GM18907 (cell line): ENCODE data around the gene RTF1.
"Not testable (repeated sequence)": the region's sequence is repeated elsewhere in the genome, so short reads cannot be mapped to it uniquely, and the experiment has no call there.

Experiments used
- ATAC-seq: cut with Tn5 transposase; IDR thresholded peaks from one replicate; pipeline ENCODE4 v1.9.1; 2021; ENCODE audit warnings: mild to moderate bottlenecking, moderate library complexity; ENCODE audit not compliant: unreplicated experiment

Gene RTF1

DNA sequence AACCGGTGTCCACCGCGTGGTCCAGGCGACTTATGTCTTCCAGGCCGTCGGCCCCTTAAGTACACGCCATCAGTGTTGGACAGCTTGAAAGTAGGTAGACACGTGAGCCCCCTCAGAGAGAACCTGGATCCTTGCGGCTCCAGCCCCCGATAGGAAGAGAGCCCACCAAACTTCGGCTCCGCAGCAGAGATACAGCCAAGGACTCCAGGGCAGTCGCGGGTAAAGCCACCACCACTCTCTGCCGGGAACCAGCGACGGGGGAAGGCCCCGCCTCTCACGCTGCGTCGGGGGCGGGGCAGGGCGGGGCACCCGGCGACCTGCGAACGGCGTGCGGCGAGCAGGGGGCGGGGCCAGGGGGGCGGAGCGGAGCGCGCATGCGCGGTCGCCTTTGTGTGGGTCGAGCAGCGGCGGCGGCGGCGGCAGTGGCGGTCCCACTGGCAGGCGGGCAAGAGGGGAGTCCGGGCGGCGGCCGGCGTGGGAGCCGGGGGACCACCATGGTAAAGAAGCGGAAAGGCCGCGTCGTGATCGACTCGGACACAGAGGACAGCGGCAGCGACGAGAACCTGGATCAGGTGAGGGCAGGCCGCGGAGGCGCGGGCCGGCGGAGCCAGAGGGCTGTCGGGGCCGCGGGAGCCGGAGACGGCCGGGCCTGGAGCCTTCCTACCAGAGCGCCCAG, at the start of gene RTF1:
Gene RTF1, plus strand, starts transcription at position 354 of the 676 bp plus-strand sequence. Its CDS starts 21 bp downstream, at position 375.
- peak; percentile 84 for ATAC-seq

DNA sequence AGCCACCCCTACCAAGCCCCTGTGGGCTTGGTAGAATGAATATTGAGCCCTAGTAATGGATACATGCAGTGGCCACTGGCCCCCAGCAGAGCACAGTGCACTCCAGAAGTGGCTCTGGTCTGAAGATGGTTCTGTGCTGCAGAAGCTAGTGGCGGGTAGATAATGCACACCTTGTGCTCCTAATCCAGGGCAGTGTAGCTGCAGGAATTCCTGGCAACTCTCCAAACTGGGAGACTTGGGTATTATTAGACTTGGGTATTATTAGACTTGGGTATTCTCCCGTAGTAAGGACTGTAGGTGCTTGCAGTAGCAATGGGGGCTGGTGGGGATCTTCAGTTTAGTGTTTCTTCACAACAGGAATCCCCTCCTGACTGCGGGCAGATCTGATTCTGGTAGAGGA, 49.5 kb upstream of the RTF1 start:
- ATAC-seq = no peak

DNA sequence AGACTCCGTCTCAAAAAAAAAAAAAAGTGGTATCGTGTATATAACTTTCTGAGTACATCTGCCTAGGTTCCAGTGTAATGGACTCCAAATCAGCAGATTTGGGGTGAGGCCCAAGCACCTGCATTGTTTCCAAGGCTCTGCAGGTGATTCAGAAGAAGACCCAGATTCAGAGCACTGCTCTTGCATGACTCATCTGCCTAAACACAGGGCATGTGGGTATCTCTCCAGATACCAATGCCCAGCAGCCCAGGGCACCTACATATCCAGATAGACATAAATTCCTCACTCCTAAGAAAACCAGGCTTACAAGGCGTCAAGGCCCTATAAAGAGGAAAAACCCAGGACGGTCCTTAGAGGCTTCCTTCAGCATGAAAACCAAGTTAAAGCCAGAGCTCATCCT, 38.9 kb upstream of the RTF1 start:
- no peak for ATAC-seq

DNA sequence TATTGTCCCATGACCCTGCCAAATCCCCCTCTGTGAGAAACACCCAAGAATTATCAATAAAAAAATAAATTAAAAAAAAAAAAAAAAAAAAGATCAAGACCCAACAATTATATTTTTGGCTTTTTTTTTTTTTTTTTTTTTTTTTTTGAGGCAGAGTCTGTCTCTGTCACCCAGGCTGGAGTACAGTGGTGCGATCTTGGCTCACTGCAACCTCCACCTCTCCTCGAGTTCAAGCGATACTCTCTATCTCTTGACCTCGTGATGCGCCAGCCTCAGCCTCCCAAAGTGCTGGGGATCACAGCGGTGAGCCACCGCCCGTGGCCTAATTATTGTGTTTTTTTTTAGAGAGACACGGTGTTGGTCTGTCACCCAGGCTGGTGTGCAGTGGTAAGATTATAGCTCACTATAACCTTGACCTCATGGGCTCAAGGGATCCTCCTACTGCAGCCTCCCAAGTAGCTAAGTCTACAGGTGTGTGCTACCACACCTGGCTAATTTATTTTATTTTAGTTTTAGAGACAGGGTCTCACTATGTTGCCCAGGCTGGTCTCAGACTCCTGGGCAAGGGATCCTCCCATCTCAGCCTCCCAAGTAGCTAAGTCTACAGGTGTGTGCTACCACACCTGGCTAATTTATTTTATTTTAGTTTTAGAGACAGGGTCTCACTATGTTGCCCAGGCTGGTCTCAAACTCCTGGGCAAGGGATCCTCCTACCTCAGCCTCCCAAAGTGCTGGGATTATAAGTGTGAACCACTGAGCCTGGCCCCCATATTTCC, 32.7 kb upstream of the RTF1 start:
- ATAC-seq = not testable (repeated sequence)

DNA sequence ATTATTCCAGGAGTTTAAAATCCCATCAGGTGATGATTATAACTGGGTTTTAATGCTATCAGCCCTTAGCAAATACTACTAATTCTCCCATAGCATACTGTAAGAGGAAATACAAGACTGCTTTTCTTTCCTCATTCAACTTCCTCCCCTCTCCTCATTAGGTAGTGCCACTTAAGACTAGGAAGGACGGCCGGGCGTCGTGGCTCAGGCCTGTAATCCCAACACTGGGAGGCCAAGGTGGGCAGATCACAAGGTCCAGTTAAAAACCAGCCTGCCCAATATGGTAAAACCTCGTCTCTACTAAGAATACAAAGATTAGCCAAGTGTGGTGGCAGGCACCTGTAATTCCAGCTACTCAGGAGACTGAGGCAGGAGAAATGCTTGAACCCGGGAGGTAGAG, 29.2 kb upstream of the RTF1 start:
- ATAC-seq = no peak

DNA sequence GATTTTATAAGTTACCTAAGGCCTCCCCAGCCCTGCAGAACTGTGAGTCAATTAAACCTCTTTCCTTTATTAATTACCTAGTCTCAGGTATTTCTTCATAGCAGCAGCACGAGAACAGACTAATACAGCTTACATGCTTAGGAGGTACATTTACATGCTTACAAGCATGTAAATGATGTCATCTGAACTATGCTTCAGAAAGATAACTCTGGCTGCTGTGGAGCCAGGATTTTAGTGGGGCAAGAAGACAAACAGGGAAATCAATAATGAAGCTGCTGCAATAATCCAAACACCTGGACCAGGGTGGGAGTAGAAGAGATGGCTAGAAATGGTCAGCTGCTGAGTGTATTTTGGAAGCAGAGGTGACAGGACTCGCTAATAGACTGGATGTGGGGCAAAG, 24.2 kb upstream of the RTF1 start:
- ATAC-seq = no peak

DNA sequence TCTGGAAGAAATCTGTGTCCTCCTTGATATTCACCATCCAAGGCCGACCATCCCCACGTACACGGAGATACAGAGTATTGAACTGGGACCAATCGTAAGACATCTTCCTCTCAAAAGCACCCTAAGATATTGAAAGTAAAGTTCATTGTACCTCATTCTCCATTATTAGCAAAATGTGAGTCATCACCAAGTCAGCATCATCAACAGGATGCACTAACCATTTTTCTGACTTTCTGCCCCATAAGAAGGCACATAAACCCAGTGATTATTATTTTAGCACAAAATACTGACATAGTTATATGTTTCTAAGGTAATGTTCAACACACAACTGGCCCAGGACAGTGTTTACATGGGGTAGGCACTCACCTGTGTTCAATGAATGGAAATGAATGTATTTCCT, 22.0 kb upstream of the RTF1 start:
- no peak for ATAC-seq

DNA sequence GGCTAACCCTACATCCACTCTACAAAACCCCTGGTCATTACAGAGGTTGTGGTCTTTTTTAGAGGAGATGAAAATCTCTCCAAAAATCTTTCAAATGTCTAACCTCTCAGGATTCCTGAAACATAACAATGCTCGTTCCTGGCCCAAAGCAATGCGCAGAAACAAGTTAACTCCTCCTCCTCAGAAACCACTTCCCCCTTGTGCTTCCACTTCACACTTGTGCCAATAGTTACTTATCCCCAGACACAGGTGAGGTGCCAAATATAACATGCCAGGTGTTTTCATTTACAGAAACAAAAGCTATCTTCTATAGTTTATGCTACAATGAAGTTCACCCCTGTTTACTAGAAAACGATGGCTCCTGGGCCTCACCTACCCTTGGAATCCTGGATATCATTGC, 20.8 kb upstream of the RTF1 start:
- ATAC-seq = no peak

DNA sequence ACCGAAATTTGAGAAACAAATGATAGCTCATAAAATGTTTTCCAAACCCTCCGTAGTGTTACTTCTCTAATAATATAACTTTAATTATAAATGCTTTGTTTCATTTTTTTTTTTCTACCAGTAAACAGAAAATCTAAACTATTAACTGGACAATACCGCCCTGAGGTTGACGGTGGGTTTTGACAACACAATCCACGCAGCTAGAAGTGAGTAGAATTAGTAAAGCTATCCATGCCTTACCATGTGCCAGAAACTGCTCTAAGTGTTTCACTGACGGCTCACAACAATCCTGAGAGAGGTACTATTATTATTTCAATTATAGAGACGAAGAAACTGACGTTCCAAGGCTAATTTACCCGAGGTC, 15.0 kb upstream of the RTF1 start:
- ATAC-seq = no peak

DNA sequence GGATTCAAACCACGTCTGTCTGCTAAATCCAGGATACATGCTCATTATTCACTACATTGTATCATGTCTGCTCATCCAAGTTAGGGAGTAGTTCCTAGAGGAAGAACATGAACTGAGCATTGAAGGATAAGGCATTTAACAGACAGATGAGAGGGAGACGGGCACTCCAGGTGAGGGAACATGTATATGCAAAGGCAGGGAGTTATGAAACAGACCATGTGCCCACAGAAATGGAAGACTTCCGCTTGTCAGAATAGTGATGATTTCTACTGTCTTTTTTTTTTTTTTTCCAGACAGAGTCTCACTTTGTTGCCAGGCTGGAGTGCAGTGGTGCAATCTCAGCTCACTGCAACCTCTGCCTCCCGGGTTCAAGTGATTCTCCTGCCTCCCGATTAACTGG, 9.6 kb upstream of the RTF1 start:
- ATAC-seq = no peak

DNA sequence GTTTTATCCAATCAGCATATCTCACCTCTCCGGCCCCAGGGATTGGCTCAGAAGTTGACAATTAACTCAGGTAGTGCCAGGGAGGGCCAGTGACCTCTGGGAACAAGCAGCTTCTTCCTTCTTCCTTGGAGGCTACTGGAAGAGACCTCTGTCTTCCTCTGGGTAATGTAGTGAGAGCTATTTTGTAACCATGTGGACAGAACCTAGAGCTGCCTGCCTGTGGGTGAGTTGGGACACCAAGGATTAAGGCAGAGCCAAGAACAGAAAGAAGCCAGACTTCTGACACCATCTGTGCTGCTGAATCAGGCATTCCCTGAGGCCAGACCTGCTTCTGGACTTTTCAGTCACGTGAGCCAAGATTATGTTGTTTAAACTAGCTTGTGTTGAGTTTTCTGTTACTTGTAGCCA, 8.7 kb upstream of the RTF1 start:
- ATAC-seq = no peak

DNA sequence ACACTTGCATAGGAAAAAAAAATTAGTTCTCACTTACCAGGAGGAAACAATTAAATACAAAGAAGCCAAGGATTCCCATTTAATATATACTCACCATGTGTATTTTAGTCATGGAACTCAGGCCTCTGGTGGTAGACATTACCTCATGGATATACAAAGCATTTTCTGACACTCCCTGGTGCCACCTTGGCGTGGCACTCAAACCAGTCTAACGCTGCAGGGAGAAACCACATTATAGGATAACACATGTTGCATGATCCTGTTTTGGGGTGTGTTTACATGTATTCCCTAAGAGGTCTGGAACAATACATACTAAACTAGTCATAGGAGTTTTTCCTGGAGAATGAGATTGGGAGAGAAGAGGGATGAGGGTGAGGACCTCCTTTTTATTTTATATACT, 5.9 kb upstream of the RTF1 start:
- no peak for ATAC-seq

DNA sequence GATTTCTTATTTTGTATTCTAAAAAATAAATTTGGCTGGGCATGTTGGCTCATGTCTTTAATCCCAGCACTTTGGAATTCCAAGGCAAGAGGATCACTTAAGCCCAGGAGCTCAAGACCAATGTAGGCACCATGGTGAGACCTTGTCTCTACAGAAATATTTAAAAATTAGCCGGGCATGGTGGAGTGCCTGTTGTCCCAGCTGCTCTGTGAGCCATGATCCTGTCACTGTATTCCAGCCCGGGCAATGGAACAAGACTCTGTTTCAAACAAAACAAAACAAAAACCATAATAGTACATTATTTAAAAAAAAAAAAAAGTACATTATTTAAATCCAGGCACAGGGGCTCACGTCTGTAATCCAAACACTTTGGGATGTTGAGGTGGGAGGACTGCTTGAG, 5.5 kb upstream of the RTF1 start:
- ATAC-seq = no peak

DNA sequence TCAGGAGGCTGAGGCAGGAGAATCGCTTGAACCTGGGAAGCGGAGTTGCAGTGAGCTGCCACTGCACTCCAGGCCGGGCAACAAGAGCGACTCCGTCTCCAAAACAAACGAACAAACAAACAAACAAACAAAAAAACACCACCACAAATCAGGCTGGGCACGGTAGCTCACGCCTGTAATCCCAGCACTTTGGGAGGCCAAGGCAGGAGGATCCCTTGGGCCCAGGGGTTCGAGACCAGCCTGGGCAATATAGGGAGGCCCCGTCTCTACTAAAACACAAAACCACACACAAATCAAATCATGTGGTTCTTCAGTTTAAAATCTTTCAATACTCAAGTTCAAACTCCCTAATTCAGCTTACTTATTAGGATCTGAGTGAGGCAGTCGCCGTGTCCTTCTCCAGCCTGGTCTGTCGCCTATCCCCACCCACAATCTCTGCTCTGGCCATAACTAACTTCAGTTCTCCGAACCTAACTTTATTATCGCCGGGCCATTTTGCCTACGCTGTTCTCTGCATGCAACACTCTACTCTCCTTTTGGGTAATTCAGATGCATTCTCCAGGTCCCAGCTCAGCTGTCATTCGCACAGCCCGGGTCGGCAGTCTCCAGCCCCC, 660 bp upstream of the RTF1 start:
- peak; percentile 18 for ATAC-seq

DNA sequence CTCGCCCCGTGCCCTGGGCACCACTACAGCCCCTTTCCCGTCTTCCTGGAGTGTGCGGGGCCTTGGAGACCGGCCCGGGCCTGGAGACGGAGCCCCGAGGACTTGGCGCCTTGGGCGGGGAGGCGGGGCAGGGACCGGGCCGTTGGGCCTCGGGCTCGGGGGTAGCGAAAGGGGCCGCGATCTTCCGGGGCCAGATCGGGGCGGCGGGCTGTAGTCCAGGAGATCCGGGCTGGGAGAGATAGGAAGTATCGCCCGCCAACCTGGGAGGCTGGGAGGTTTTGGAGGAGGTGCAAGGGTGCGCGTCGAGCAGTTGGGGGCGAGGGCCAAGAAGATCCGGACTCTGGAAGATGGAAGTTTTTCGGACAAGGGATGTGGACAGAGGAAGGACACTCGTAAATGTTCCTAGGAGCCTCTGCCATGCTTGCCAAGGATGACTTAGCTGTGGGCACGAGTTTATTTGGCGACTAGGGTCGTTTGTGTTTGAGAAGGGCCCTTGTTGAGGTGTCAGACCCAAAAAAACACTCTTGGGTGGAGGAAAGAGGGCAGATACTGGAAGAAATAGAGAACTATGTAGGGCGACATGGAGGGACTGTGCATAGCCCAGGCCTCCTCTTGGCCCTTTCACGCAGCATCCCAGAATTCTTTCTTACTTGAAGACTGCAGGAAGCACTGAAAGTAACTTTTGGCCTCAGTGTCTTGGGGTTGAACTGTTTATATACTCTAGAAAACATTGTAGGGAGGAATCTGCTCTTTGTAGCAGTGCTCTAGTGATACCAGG, 712 bp downstream of the RTF1 start:
- peak; percentile 49 for ATAC-seq

DNA sequence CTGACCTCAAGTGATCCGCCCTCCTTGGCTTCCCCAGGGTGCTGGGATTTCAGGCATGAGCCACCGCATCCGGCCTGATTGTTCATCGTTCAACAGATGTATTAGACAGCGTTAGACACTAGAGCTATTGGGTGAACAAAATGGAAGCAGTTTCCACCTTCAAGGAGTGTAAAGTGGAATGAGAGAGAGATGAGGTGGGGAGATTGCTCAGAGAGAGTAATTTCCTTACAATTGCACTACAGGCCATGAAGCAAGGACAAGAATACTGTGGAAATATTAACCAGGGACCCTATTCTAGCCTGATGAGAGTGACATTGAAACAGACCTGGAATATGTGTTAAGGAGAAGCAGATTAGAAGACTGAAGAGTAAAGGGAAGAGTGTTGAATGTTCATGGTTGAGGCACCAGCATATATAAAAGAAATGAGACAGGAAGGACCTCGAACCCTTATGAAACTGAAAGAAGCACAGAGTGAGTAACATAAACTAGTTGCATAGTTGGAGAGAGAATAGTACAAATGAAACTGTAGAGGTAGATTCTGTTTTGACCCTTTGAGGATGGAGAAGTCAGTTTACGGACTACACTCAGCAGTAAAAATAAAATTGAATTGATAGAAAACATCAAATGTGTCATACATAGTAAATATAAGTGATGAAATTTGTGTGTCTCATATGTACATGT, 7.2 kb downstream of the RTF1 start:
- peak; percentile 70 for ATAC-seq

DNA sequence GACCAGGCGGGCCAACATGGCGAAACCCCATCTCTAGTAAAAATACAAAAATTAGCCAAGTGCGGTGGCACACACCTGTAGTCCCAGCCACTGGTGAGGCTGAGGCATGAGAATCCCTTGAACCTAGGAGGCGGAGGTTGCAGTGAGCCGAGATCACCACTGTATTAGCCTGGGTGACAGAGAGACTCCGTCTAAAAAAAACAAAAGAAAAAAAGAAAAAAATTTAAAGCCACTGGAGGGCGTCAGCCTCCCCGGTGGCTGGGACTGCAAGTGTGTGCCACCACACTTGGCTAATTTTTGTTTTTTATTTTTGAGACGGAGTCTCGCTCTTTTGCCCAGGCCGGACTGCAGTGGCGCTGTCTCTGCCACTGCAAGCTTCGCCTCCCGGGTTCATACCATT, 7.9 kb downstream of the RTF1 start:
- ATAC-seq = no peak

DNA sequence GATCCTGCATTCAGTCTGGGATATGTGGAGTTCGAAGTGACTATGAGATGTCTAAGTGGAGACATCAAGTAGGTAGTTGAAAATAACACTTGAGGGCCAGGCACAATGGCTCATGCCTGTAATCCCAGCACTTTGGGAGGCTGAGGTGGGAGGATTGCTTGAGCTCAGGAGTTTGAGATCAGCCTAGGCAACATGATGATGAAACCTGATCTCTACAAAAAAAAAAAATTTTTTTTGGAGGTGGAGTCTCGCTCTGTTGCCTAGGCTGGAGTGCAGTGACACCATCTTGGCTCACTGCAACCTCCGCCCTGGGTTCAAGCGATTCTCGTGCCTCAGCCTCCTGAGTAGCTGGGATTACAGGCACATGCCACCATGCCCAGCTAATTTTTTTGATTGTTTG, 9.0 kb downstream of the RTF1 start:
- not testable (repeated sequence) for ATAC-seq

DNA sequence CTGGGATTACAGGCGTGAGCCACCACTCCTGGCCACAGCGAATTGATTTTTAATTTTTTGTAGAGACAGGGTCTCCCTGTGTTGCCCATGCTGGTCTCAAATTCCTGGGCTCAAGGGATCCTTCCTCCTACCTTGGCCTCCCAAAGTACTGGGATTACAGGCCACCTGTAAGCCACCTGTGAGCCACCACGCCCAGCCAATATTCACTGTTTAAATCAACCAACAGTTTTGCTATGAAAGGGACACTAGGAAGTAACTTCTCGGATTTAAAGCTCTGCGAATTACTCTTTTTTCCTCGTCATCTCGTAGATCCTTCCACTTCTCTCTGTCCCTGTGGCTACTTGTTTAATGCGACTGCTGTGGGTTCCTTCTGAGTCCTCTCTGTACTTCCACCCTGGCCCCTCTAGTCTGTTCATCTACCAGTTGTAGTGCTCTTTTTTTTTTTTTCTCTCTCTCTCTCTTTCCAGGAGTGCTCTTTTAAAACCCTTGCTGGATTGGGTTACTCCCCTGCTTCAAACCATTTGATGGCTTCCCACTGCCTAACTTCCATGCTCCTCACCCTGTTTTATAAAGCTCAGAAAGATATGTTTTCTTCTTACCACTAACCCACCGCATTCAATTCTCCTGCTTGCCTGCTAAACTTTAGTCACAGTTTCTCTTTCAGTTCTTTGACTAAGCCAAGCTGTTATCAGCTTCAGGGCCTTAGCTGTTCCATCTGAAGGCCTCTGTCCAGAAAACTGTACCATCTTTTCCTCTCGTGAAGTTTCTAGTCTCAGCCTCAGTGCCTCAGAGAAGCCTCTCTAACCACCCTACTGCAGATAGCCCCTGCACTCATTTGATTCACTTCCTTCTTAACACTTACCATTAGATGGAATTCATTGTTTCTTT, 12.4 kb downstream of the RTF1 start:
- ATAC-seq = peak; percentile 74
